HL-60 (cell line): ENCODE results near the gene ASAP3.

Experiments
- DNase-seq, 2 experiments: peaks; one replicate each; pipeline ENCODE4 v3.0.0-alpha.2; 2010 to 2020; ENCODE audit warnings: low read depth in 1 of 2, low spot score in 1 of 2
- H3K27ac ChIP-seq: fragments of 250-450 bp; sonication (Bioruptor Pico); replicated peaks from 2 replicates; pipeline ENCODE4 v1.5.1; 2020; ENCODE audit warnings: mild to moderate bottlenecking, moderate library complexity
- H3K27me3 ChIP-seq: fragments of 250-450 bp; sonication (Bioruptor Pico); 2 replicates; pipeline ENCODE4 v1.5.1; 2021; ENCODE audit warnings: mild to moderate bottlenecking, moderate library complexity; ENCODE audit not compliant: insufficient read depth, poor library complexity, severe bottlenecking
- H3K4me3 ChIP-seq: replicated peaks from 2 replicates; pipeline ENCODE4 v1.5.1; 2011; ENCODE audit warnings: mild to moderate bottlenecking, control low read depth, low read length; ENCODE audit not compliant: insufficient read depth
- CTCF ChIP-seq: IDR thresholded peaks from one replicate; pipeline ENCODE4 v1.5.1; 2011; ENCODE audit warnings: low read length, control low read depth, inconsistent platforms; ENCODE audit not compliant: insufficient read depth
- GABPA ChIP-seq: IDR thresholded peaks from 2 replicates; pipeline ENCODE4 v1.6.1; 2012; ENCODE audit warnings: low read depth
- POLR2AphosphoS5 ChIP-seq: IDR thresholded peaks from 2 replicates; pipeline ENCODE4 v1.6.1; 2012; ENCODE audit warnings: low read depth
- REST ChIP-seq: IDR thresholded peaks from 2 replicates; pipeline ENCODE4 v1.6.1; 2012; ENCODE audit warnings: low read depth; ENCODE audit not compliant: insufficient replicate concordance
- SPI1 ChIP-seq: IDR thresholded peaks from 2 replicates; pipeline ENCODE4 v1.6.1; 2012; ENCODE audit warnings: low read depth, mild to moderate bottlenecking, borderline replicate concordance

Gene ASAP3

GRCh38 chr1:23395849-23396248 is 88.1 kb downstream of the ASAP3 start:
- DNase-seq, result no peak
- TF ChIP-seq REST (no peak), POLR2AphosphoS5 (no peak), SPI1 (no peak), GABPA (no peak), CTCF (no peak)
- Histone ChIP-seq H3K27me3 (no peaks in the 10 kb centered on the region), H3K4me3 (no peak overlapping the region), H3K27ac (no peak overlapping the region)

- no peak overlapping the region for H3K4me3 ChIP-seq
- TF ChIP-seq CTCF (no peak), POLR2AphosphoS5 (no peak), REST (no peak), GABPA (no peak), SPI1 (no peak)
- H3K27me3 ChIP-seq, result no peaks in the 10 kb centered on the region
- no peak overlapping the region for H3K27ac ChIP-seq
- no peak for DNase-seq
Observed at GRCh38 chr1:23395154-23395724, 88.7 kb downstream of the ASAP3 start.

- TF ChIP-seq POLR2AphosphoS5, result no peak
- no peak for TF ChIP-seq SPI1
- no peak for TF ChIP-seq CTCF
- TF ChIP-seq GABPA, result no peak
- Histone ChIP-seq H3K27ac (no peak overlapping the region), H3K4me3 (no peak overlapping the region), H3K27me3 (no peaks in the 10 kb centered on the region)
- DNase-seq, result no peak
Observed at GRCh38 chr1:23394684-23395083, 89.3 kb downstream of the ASAP3 start.

GRCh38 chr1:23394181-23394580 is 89.8 kb downstream of the ASAP3 start:
- Histone ChIP-seq H3K27ac (no peak overlapping the region), H3K4me3 (no peak overlapping the region), H3K27me3 (no peaks in the 10 kb centered on the region)
- no peak for DNase-seq
- no peak for TF ChIP-seq POLR2AphosphoS5
- no peak for TF ChIP-seq REST
- TF ChIP-seq CTCF, result no peak
- TF ChIP-seq GABPA, result no peak
- no peak for TF ChIP-seq SPI1
